Measurements from ENCODE around the gene SERPINB5.

GRCh38 chr18:63514326-63514725 lies 37.6 kb downstream of the SERPINB5 start:
- TF ChIP-seq, protein P1, sequence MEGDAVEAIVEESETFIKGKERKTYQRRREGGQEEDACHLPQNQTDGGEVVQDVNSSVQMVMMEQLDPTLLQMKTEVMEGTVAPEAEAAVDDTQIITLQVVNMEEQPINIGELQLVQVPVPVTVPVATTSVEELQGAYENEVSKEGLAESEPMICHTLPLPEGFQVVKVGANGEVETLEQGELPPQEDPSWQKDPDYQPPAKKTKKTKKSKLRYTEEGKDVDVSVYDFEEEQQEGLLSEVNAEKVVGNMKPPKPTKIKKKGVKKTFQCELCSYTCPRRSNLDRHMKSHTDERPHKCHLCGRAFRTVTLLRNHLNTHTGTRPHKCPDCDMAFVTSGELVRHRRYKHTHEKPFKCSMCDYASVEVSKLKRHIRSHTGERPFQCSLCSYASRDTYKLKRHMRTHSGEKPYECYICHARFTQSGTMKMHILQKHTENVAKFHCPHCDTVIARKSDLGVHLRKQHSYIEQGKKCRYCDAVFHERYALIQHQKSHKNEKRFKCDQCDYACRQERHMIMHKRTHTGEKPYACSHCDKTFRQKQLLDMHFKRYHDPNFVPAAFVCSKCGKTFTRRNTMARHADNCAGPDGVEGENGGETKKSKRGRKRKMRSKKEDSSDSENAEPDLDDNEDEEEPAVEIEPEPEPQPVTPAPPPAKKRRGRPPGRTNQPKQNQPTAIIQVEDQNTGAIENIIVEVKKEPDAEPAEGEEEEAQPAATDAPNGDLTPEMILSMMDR (IDR thresholded peaks at IDR 0.05; ENCODE audit: low read depth, low read length) = no peak
- no peak for TF ChIP-seq POLR2A (IDR thresholded peaks at IDR 0.05; ENCODE audit: extremely low read depth, insufficient read length)
- TF ChIP-seq, protein P2, sequence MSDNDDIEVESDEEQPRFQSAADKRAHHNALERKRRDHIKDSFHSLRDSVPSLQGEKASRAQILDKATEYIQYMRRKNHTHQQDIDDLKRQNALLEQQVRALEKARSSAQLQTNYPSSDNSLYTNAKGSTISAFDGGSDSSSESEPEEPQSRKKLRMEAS (IDR thresholded peaks at IDR 0.05; ENCODE audit: low read depth, low read length) = no peak
- no peak for TF ChIP-seq MYC (IDR thresholded peaks at IDR 0.05; ENCODE audit: low read depth, low read length)
